ENCODE data around the gene DUSP16. TPM values are rescaled to one million over a fixed set of nuclear protein-coding genes. Genes with fewer than 3 reads are reported as not detected.
"Not testable (repeated sequence)": the region's sequence is repeated elsewhere in the genome, so short reads cannot be mapped to it uniquely, and the experiment has no call there.

DUSP16 gene
- total RNA-seq, 1 donor: 2.4 TPM

DNA sequence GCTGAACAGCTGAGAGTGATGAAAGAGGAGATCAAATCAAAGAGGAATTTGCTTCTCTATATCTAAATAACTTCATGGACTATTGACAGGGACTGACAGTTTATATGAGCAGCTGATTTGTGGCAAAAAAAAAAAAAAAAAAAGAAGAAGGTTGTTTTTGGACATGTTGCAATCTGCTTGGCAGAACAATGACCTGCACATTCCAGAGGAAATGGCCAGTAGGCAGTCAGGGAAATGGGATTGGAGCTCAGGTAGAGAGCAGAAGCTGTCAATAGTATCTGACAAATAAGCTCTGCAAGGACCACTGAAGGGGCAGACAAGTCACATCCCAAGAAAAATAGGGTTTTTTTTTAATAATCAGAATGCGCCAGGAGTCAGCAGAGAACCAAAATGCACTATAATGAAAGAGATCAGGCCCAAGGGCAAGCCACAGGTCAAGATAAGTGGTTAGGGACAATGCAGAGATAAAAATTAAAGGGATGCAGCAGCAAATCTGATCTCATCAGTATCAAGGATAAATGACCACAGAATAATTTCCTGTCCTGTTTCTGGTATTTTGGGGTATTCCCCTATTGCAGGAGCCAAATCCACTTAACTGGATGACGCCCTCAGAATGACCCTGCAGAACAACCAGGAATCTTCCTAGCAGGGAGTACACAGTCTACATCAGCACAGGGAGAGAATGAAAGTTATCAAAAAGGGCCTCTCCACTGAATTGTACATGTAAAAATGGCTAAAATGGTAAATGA is 22.6 kb upstream of the DUSP16 start:
- no peak for DNase-seq (ENCODE audit: low read depth in 2 of 3, low spot score in 2 of 3)

DNA sequence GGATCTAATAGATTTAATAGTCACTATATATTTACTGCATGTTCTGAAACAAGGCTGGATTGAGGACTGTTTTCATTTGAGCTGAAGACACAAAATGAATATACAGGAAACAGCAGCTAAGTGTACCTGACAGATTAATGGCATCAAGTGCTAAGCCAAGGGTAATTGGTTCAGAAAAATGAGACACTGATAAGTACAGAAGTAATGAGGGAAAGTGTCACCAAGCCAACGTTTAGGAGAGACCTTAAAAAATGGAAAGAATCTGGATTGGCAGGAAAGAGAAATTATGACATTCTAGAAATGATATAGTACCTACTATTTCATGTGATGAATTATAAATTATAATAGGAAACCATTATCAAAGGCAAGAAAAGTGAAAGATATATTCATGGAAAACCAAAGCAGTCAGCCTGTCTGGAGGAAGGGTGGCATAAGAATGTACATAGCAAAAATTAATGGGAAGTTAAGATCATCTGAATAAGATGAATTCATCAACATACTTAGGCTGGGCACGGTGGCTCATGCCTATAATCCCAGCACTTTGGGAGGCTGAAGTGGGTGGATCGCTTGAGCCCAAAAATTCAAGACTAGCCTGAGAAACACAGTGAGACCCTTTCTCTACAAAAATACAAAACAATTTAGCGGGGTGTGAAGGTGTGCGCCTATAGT is 21.0 kb upstream of the DUSP16 start:
- no peak for DNase-seq (ENCODE audit: low read depth in 2 of 3, low spot score in 2 of 3)

DNA sequence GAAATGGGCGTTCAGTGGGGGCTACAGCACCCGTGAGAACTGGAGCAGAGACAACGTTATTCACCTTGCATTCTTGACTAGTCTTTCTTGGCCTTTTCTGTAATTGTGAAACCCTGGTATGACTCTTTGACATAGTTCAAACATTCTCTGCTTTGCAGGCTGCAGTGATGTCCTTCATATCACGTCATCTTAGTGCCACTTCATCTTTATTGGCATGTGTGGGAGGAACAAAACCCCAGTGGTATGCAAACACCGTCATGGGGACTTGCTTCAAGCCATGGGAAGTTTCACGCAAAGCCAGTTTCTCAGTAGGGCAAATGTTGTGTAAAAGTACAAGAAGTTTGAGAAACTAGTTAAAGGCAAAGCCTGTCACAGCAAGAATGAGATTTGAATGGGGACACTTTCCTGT is 20.2 kb upstream of the DUSP16 start:
- no peak for DNase-seq (ENCODE audit: low read depth in 2 of 3, low spot score in 2 of 3)

DNA sequence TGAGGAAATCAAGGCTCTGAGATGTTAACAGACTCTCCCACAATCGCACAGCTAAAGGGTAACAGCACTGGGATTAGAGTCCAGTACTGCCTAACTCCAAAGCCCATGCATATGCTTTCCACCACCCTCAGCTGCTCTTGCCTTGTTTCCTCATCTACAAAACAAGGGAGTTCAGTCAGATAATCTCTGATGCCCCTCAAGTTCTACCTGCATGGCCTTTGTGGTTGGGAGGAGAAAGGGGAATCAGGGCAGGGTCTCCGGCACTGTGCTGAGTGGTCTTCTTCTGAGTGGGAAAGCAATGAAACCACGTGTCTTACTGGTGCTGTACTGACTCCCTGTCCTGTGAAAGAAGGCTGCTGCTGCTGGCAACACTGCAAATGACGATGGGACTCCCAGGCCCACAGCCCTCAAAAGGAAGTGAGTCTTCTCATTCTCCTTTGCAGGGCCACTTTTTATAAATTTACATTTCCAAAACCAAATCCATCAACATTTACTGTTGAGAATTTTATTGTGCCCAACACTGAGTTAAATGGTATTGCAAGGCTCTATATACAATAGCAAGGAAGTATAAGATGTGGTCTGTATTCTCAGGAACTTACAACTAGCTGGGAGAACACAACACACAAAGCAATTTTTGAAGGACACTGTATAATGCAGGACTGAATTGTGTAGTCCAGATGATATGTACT is 19.7 kb upstream of the DUSP16 start:
- DNase-seq (ENCODE audit: low read depth in 2 of 3, low spot score in 2 of 3): no peak

DNA sequence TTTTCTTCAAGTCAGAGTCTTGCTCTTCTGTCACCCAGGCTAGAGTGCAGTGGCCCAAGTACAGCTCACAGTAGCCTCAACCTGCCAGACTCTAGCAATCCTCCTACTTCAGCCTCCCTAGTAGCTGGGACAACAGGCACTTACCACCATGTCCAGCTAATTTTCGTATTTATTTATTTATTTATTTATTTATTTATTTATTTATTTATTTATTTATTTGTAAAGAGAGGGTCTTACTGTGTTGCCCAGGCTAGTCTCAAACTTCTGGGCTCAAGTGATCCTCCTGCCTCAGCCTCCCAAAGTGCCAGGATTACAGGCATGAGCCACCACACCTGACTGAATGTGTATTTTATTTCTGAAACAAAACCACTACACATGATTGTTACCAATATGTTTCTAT is 18.1 kb upstream of the DUSP16 start:
- DNase-seq (ENCODE audit: low read depth in 2 of 3, low spot score in 2 of 3): not testable (repeated sequence)

DNA sequence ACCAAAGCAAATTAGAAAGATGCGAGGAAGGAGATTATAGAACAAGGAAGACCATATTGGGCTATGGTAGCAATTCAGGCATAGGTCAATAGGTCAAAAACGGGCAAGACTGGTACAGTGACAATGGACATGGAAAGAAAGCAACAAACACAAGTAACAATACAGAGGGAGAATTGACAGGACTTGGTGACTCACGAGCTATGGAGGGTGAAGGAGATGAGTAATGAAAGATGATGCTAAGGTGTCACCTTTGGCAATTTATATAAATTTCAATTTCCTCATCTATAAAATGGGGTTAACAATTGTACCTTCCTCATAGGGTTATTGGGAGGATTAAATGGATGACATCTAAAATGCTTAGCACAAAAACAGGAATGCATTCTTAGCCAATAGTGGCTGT is 15.1 kb upstream of the DUSP16 start:
- no peak for DNase-seq (ENCODE audit: low read depth in 2 of 3, low spot score in 2 of 3)

DNA sequence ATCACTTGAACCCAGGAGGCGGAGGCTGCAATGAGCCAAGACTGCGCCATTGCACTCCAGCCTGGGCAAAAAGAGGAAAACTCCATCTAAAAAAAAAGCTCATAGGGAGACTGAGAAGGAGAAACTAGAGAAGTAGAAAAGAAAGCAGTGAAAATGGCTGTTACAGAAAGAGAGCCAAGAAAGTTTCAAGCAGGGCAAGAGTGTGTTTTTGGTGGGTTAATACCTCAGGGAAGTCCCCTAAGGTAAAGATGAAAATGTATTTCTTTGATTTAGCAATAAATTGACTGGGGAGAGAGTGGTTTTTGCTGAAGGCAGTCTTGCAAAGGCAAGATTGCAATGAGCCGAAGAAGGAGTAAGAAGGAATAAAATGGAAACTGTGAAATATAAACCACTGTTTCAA is 10.0 kb upstream of the DUSP16 start:
- no peak for DNase-seq (ENCODE audit: low read depth in 2 of 3, low spot score in 2 of 3)

DNA sequence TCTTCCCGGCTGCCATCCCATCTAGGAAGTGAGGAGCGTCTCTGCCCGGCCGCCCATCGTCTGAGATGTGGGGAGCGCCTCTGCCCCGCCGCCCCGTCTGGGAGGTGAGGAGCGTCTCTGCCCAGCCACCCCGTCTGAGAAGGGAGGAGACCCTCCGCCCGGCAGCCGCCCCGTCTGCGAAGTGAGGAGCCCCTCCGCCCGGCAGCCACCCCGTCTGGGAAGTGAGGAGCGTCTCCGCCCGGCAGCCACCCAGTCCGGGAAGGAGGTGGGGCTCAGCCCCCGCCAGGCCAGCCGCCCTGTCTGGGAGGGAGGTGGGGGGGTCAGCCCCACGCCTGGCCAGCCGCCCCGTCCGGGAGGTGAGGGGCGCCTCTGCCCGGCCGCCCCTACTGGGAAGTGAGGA is 3.3 kb upstream of the DUSP16 start:
- not testable (repeated sequence) for DNase-seq (ENCODE audit: low read depth in 2 of 3, low spot score in 2 of 3)

DNA sequence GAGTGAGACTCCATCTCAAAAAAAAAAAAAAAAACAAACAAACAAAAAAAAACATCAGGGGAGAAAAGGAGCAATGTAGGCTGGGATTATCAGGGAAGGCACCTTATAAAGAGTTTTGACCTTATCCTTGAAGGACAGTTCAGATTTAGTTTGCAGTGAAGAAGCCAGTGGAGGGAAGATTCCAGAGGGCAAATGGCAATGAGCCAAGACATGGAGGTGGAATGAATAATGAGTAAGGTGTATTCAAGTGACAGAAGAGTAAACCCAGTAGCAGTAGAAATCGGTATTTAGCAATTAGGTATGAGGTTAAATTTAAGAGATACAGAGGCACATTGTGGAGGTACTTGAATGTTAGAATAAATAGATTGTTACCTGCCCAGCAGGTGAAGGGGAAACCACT is 2.2 kb upstream of the DUSP16 start:
- DNase-seq (ENCODE audit: low read depth in 2 of 3, low spot score in 2 of 3): no peak

DNA sequence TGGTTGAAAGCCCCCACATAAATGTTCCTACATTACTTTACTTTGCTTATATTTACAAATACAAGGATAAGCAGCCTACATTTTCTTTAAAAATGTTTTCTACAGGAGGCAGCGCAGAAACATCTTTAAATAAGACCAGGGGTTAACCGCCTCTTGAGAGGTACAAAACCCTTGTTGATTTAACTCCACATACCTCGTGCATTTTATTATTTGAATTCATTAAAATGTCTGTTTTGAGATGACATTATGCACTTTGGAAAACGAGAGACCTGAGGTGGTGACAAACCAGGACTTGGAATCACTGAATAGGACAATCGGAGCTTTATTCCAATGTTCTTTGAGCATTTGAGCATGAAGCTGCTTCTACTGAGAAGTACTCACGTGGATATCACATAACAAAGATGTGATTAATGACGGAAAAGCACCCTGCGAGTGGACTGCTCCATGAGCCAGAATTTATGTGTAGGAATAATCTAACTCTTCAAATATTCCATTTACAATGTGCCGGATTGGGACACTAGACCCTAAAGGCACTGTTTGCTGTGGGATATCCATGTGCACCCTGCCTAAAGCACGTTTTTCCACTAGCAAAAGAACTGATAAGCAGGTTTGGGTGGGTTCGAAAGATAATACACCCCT is 746 bp upstream of the DUSP16 start:
- no peak for DNase-seq (ENCODE audit: low read depth in 2 of 3, low spot score in 2 of 3)

DNA sequence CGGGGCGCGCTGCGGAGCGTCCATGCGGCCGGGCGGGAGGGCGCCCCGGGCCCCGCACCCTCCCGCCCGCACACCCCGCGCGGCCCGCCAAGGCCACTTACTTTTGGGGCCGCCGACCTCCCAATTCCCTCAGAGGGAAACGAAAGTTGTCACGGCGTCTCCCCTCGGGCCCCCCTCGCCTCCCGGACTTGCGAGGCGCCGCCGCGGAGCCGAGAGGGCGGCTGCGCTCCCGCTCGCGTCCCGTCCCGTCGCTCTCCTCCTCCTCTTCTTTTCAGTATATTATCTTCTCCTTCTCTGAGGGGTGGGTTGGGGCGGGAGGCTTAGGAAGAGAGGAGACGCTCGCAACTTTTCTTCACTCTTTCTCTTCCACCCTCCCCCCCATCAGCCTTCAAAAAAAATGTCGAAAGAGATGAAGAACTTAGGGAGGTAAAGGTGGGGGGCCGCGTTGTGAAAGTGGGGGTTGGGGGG is 613 bp downstream of the DUSP16 start:
- peak in 2 of 3 donors; percentile 29 to 40 for DNase-seq (ENCODE audit: low read depth in 2 of 3, low spot score in 2 of 3)

DNA sequence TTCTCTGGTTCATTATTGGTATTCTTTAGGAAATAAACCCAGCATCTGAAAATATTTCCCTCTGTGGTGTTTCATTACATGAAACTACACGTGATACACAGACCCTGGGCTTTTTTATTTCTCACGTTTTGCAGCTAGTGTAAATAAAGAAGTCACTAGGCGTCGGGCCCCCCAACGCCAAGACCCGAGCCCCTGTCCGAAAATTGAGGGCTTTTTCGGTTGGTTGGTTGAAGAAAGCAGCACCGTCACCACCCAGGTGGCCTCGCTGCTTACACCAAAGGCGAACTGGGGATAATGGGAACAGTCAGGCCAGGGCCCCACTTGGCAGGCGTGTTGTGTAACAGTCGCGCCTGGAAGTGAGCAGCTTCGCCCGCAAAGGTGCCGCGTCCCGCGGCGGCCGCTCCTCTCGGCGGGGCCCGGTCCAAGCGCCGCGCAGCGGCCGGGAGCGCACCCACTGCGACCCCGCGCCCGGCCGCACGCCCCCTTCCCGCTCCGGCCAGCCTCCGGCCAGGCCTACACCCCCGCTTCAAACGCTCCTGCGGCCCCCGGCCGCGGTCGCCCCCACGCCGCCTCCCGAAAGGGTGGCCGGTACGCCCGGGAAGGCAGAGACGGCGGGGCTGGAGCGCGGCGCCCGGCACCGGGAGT is 1.2 kb downstream of the DUSP16 start:
- DNase-seq (ENCODE audit: low read depth in 2 of 3, low spot score in 2 of 3): peak; percentile 37 to 48 (median 45)

DNA sequence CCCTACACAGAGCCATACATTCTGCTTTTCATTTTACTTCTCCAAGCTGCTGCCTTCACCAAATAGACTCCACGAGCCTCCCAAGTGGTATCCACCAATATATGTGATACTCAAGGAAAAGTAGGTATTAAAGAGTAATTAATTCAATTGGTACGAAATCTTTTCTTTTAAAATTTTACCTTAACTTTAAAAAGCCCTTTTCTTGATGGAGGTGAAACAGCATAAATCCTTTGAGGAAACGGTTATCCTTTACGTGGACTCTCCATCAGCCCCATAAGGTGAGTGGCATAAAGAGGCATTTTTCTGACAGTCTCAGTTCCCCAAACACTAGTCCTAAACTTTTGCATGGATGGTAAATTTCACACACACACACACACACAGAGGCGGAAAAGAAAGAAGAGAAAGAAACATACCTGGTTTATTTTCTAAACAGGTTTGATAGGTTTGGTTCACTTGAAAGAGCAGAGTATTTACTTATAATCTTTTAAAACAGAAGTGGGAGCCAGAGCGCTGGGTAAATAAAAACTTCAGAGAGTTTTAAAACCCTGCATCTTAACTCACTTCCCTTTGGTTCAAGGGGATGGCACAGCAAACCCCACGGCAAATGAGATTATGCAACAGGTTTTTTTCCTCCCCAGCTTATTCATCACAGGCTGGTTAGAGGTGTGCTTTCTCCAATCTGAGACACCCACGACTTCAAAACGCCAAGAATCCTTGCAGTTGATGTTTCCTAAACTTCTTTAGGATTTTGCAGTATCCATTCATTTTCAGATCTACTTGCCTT is 1.9 kb downstream of the DUSP16 start:
- peak in 2 of 3 donors; percentile 75 to 86 for DNase-seq (ENCODE audit: low read depth in 2 of 3, low spot score in 2 of 3)

DNA sequence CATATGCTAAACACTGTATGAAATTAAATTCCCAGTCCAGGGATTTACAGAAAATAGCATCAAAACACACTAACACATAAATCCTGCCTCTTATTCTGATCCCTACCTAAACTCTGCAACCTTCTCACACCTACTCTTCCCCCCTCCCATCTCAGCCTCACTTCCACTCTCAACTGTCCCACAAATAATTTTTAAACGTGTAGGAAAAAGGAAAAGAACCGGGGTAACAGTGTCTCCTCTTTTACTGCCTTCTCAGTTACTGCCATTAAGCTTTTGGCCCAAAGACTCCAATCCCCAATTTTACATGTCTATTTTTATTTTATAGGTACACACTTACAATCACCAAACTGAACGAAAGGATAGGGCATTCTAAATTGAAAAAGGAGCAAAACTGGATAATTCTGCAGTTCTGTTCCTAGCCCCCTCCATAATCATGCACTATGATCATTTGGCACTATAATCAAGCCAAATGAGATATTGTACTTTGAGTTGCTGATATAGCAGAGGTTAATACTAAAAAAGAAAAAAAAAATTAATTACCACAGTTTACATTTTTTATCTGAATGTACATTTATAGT is 2.9 kb downstream of the DUSP16 start:
- no peak for DNase-seq (ENCODE audit: low read depth in 2 of 3, low spot score in 2 of 3)

DNA sequence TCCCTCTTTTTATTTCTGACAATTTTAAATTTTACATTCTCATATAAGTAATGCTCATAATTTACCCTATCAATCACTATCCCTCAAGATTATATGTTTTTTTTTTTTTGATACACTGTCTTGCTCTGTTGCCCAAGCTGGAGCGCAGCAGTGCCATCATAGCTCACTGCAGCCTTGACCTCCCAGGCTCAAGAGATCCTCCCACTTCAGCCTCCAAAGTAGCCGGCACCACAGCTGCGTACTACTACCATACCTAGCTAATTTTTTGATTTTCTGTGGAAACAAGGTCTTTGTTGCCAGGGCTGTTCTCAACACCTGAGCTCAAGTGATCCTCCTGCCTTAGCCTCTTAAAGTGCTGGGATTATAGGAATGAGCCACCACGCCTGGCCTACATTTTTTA is 4.4 kb downstream of the DUSP16 start:
- no peak for DNase-seq (ENCODE audit: low read depth in 2 of 3, low spot score in 2 of 3)

DNA sequence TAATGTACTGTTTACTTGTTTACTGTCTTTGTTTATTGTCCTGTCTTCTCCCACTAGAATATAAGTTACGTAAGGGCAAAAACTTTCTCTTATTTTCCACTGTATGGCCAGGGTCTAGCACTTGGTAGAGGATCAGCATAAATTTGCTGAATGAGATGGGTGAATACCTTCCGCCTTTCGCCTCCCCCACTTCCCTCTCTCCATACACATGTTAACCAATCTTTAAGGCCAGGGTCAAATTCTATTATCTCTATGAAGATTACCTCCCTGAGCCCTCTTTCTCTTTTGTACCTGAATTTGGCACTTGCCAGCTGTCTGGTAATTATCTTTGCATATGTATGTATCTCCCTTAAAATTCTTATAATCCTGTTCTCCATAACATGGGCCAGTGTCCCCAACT is 4.9 kb downstream of the DUSP16 start:
- no peak for DNase-seq (ENCODE audit: low read depth in 2 of 3, low spot score in 2 of 3)

DNA sequence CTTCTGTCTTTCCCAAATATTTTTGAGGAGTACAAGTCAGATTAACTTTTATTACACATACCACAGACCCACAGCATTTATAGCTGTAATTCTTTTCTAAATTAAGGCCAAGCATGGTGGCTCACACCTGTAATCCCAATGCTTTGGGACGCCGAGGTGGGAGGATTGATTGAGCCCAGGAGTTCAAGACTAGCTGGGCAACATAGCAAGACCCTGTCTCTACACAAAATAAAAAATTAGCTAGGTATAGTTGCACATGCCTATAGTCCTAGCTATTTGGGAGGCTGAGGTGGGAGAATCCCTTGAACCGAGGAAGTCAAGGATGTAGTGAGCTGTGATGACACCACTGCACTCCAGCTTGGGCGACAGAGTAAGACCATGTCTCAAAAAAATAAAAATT is 7.0 kb downstream of the DUSP16 start:
- no peak for DNase-seq (ENCODE audit: low read depth in 2 of 3, low spot score in 2 of 3)

DNA sequence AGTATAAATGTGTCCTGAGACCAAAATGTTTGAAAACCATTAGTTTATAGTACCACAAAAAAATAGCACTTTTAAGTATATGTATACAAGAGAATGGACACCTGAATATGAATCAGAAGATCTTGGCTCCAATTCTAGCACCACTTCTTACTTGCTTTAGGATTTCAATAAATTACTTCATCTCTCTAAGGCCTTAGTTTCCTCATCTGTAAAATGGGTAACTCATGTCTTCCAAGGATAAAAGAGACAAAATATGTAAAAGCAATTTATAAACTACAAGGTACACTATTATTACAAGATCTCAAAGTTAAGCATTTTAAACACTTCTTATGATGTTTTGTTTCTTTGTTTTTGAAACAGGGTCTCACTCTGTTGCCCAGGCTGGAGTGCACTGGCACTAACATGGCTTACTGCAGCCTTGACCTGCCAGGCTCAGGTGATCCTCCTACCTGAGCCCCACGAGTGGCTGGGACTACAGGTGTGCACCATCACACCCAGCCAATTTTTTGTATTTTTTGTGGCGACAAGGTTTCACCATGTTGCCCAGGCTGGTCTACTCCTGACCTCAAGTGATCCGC is 9.4 kb downstream of the DUSP16 start:
- DNase-seq (ENCODE audit: low read depth in 2 of 3, low spot score in 2 of 3): no peak

DNA sequence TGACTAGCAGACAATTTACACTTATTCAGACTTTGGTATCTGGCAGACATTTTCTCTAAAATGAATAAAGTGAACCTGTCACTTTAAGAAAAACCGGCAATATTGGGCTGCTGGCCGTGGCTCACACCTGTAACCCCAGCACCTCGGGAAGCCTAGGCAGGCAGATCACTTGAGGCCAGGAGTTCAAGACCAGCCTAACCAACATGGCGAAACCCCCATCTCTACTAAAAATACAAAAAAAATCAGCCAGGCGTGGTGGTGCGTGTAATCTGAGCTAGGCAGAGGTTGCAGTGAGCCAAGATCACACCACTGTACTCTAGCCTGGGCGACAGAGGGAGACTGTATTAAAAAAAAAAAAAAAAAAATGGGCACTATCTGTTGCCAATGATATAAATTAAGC is 11.5 kb downstream of the DUSP16 start:
- no peak for DNase-seq (ENCODE audit: low read depth in 2 of 3, low spot score in 2 of 3)

All from hematopoietic multipotent progenitor cell (in vitro differentiated cells).